H1 (cell line): ENCODE measurements around the gene USE1. TPM values are rescaled to one million over a fixed set of nuclear protein-coding genes. Genes with fewer than 3 reads are reported as not detected.

Experiments
- NANOG ChIP-seq: IDR thresholded peaks from 2 replicates; pipeline ENCODE4 v1.6.1; 2011; ENCODE audit warnings: low read length, low read depth, mild to moderate bottlenecking, inconsistent platforms; ENCODE audit not compliant: insufficient read depth, poor library complexity, severe bottlenecking
- RBBP5 ChIP-seq: IDR thresholded peaks from 2 replicates; pipeline ENCODE4 v1.7.1; 2012; ENCODE audit warnings: low read depth, mild to moderate bottlenecking, inconsistent platforms, low read length, moderate library complexity, borderline replicate concordance
- SIN3A ChIP-seq, 2 experiments: IDR thresholded peaks in 1 of 2; conservative IDR thresholded peaks in 1 of 2; 2 replicates each; pipeline ENCODE4 v1.6.1; 2011 to 2012; ENCODE audit warnings: low read length in 2 of 2, improper control_type of control experiment in 1 of 2, low read depth in 1 of 2, mild to moderate bottlenecking in 1 of 2
- USF2 ChIP-seq: IDR thresholded peaks from 2 replicates; pipeline ENCODE4 v1.6.1; 2011; ENCODE audit warnings: low read length, improper control_type of control experiment
- polyA plus RNA-seq, 7 experiments: library from polyadenylated mRNA; depleted of rRNA in 3 of 7; stranded (reverse) in 5 of 7; unstranded in 2 of 7; fragments of >200 nt in 5 of 7; fragments of 200-250 nt in 2 of 7; gene quantifications; 1 replicate in 5 of 7; 2 replicates in 1 of 7; 4 replicates in 1 of 7; pipeline versions ENCODE4 v1.2.1 to v1.2.3, GENCODE V29; 2011 to 2013; ENCODE audit warnings: missing spikeins in 2 of 7, mixed read lengths in 2 of 7
- total RNA-seq: library from RNA; stranded (reverse); fragmentation: NEBNext Ultra II Directional; extraction: Animal tissue kit (Norgen Biotek cat#: 25700); gene quantifications from 2 replicates; pipeline ENCODE4 v1.2.1, GENCODE V29; 2021

USE1 gene
- total and polyA plus RNA-seq, 2 of the 8 experiments (the other 6 are each of a cell fraction or from before 2014, with no cell fraction given) = 8.7 to 13.9 TPM

- TF ChIP-seq USF2 (no peak), NANOG (no peak), SIN3A (conservative IDR thresholded peaks at IDR 0.05 in 1 of 2, IDR thresholded peaks at IDR 0.05 in 1 of 2; ENCODE audit: low read depth in 1 of 2, low read length in 2 of 2) (no peak), RBBP5 (no peak)
These were observed 9.9 kb downstream of the USE1 start (continued) for GRCh38 chr19:17225053-17225452.
